H1 (cell line): ENCODE results near the gene MRAP2. TPM values are rescaled to one million over a fixed set of nuclear protein-coding genes. Genes with fewer than 3 reads are reported as not detected.

Source experiments
- CTCF ChIA-PET: fragments of 300-600 bp; sonication (Branson Sonifier 250); formaldehyde crosslinking; loops from one replicate; lab custom pipeline; 2021; ENCODE audit not compliant: partially characterized antibody; lab: Charles Lee
- POLR2A ChIA-PET: fragments of 300-600 bp; sonication (Branson Sonifier 250); formaldehyde crosslinking; loops from one replicate; lab custom pipeline; 2021; ENCODE audit warnings: inconsistent platforms; ENCODE audit not compliant: partially characterized antibody; lab: Charles Lee
- DNase-seq, 2 experiments: peaks; one replicate each; pipeline versions ENCODE4 v3.0.0 to v3.0.0-alpha.2; 2010 to 2022; ENCODE audit warnings: low spot score in 2 of 2, low read depth in 1 of 2, mixed read lengths in 1 of 2
- FAIRE-seq: peaks from 2 replicates; lab custom pipeline; 2011; peaks lifted over from hg19 to GRCh38; lab: Jason Lieb, UNC
- H2AFZ ChIP-seq: 2 replicates; pipeline ENCODE4 v1.8.1; 2012; ENCODE audit warnings: low read length, inconsistent platforms
- H2AK5ac ChIP-seq: 2 replicates; pipeline ENCODE4 v1.6.1; 2013; ENCODE audit warnings: low read depth, low read length
- H2BK120ac ChIP-seq: replicated peaks from 2 replicates; pipeline ENCODE3; 2013; ENCODE audit warnings: low read depth, low read length, inconsistent platforms
- H2BK12ac ChIP-seq: 2 replicates; pipeline ENCODE4 v1.6.1; 2013; ENCODE audit warnings: low read depth, low read length
- H2BK15ac ChIP-seq: 2 replicates; pipeline ENCODE4 v1.6.1; 2013; ENCODE audit warnings: low read length
- H2BK20ac ChIP-seq: 2 replicates; pipeline ENCODE4 v1.6.1; 2013; ENCODE audit warnings: low read length
- H2BK5ac ChIP-seq: 2 replicates; pipeline ENCODE4 v1.6.1; 2013; ENCODE audit warnings: low read depth, low read length
- H3K14ac ChIP-seq: 2 replicates; pipeline ENCODE4 v1.6.1; 2013; ENCODE audit warnings: inconsistent platforms; ENCODE audit not compliant: insufficient read length
- H3K18ac ChIP-seq: 2 replicates; pipeline ENCODE4 v1.6.1; 2013; ENCODE audit warnings: low read length; ENCODE audit errors: extremely low read depth
- H3K23ac ChIP-seq: 2 replicates; pipeline ENCODE4 v1.6.1; 2013; ENCODE audit warnings: inconsistent platforms; ENCODE audit not compliant: insufficient read length
- H3K23me2 ChIP-seq: 2 replicates; pipeline ENCODE4 v1.6.1; 2013; ENCODE audit warnings: low read depth, low read length
- H3K27ac ChIP-seq: 2 replicates; pipeline ENCODE4 v1.6.1; 2011; ENCODE audit warnings: low read depth, low read length, inconsistent platforms
- H3K27me3 ChIP-seq, 4 experiments: replicated peaks in 1 of 4; 1 replicate in 1 of 4; 2 replicates in 3 of 4; pipeline versions ENCODE4 v1.6.1 to v1.8.1; 2011 to 2013; ENCODE audit warnings: low read length in 3 of 4, mild to moderate bottlenecking in 3 of 4, inconsistent platforms in 2 of 4, mixed read lengths in 2 of 4, moderate library complexity in 1 of 4; ENCODE audit not compliant: control insufficient read depth in 3 of 4, insufficient read depth in 3 of 4; ENCODE audit errors: extremely low read depth in 1 of 4
- H3K36me3 ChIP-seq, 4 experiments: 2 replicates each; pipeline versions ENCODE4 v1.6.1 to v1.8.1; 2011 to 2013; ENCODE audit warnings: mild to moderate bottlenecking in 4 of 4, low read length in 3 of 4, moderate library complexity in 2 of 4, control low read depth in 1 of 4, inconsistent platforms in 1 of 4; ENCODE audit not compliant: insufficient read depth in 4 of 4, control insufficient read depth in 2 of 4
- H3K4ac ChIP-seq: replicated peaks from 2 replicates; pipeline ENCODE3; 2013; ENCODE audit warnings: low read length, low read depth, mixed read lengths, inconsistent platforms; ENCODE audit not compliant: insufficient read length
- H3K4me1 ChIP-seq, 4 experiments: replicated peaks in 1 of 4; 1 replicate in 1 of 4; 2 replicates in 3 of 4; pipeline versions ENCODE4 v1.6.1 to v1.8.1; 2011 to 2013; ENCODE audit warnings: low read length in 3 of 4, inconsistent platforms in 2 of 4, mixed read lengths in 1 of 4; ENCODE audit not compliant: insufficient read depth in 4 of 4, control insufficient read depth in 3 of 4
- H3K4me2 ChIP-seq, 2 experiments: 2 replicates each; pipeline versions ENCODE4 v1.6.1 to v1.8.1; 2011 to 2013; ENCODE audit warnings: low read depth in 2 of 2, low read length in 2 of 2, control low read depth in 1 of 2, inconsistent platforms in 1 of 2, mild to moderate bottlenecking in 1 of 2; ENCODE audit not compliant: insufficient read depth in 1 of 2
- H3K4me3 ChIP-seq, 4 experiments: fragments of 200-600, 300-600 bp in 1 of 4; sonication (generic), shearing (Covaris generic), sonication (Bioruptor Twin) in 1 of 4; 2 replicates each; pipeline versions ENCODE4 v1.5.1 to v1.8.1; 2011 to 2016; ENCODE audit warnings: low read length in 4 of 4, low read depth in 3 of 4, control low read depth in 2 of 4, inconsistent platforms in 2 of 4, mild to moderate bottlenecking in 2 of 4, mixed read lengths in 1 of 4, moderate library complexity in 1 of 4; ENCODE audit not compliant: insufficient read depth in 2 of 4; ENCODE audit errors: extremely low read depth in 1 of 4
- H3K56ac ChIP-seq: replicated peaks from 2 replicates; pipeline ENCODE3; 2013; ENCODE audit warnings: low read depth, mild to moderate bottlenecking, mixed read lengths, low read length, inconsistent platforms; ENCODE audit not compliant: insufficient read length
- H3K79me1 ChIP-seq: 2 replicates; pipeline ENCODE4 v1.6.1; 2013; ENCODE audit warnings: low read depth, low read length, control low read depth
- H3K79me2 ChIP-seq, 2 experiments: 2 replicates each; pipeline versions ENCODE4 v1.6.1 to v1.8.1; 2012 to 2013; ENCODE audit warnings: low read length in 2 of 2, mild to moderate bottlenecking in 2 of 2, inconsistent platforms in 1 of 2; ENCODE audit not compliant: insufficient read depth in 2 of 2, control insufficient read depth in 1 of 2
- H3K9ac ChIP-seq, 4 experiments: replicated peaks in 1 of 4; 1 replicate in 1 of 4; 2 replicates in 3 of 4; pipeline versions ENCODE4 v1.6.1 to v1.8.1; 2011 to 2013; ENCODE audit warnings: low read depth in 3 of 4, low read length in 3 of 4, control low read depth in 2 of 4, mild to moderate bottlenecking in 2 of 4, moderate library complexity in 2 of 4, inconsistent platforms in 1 of 4; ENCODE audit errors: extremely low read depth in 1 of 4
- H3K9me3 ChIP-seq, 2 experiments: 2 replicates each; pipeline versions ENCODE4 v1.6.1 to v1.8.1; 2012 to 2013; ENCODE audit warnings: mild to moderate bottlenecking in 2 of 2, moderate library complexity in 2 of 2, control low read depth in 1 of 2, inconsistent platforms in 1 of 2, low read depth in 1 of 2, low read length in 1 of 2, mixed read lengths in 1 of 2; ENCODE audit not compliant: insufficient read depth in 2 of 2
- H4K20me1 ChIP-seq, 2 experiments: replicated peaks in 1 of 2; 2 replicates each; pipeline versions ENCODE3 to v1.8.1; 2011 to 2013; ENCODE audit warnings: inconsistent platforms in 2 of 2, low read length in 2 of 2, mild to moderate bottlenecking in 1 of 2; ENCODE audit not compliant: insufficient read depth in 2 of 2, control insufficient read depth in 1 of 2
- H4K5ac ChIP-seq: 2 replicates; pipeline ENCODE4 v1.6.1; 2013; ENCODE audit warnings: low read length, low read depth, mixed read lengths, inconsistent platforms; ENCODE audit not compliant: insufficient read length
- H4K8ac ChIP-seq: 2 replicates; pipeline ENCODE4 v1.8.0; 2013; ENCODE audit warnings: mild to moderate bottlenecking, moderate library complexity, low read length, inconsistent platforms; ENCODE audit not compliant: insufficient read depth; ENCODE audit errors: extremely low read depth
- H4K91ac ChIP-seq: replicated peaks from 2 replicates; pipeline ENCODE3; 2013; ENCODE audit warnings: low read length, mixed read lengths, inconsistent platforms; ENCODE audit not compliant: insufficient read length
- BACH1 ChIP-seq: IDR thresholded peaks from 2 replicates; pipeline ENCODE4 v1.6.1; 2012; ENCODE audit warnings: low read length, improper control_type of control experiment
- CTCF ChIP-seq, 3 experiments: IDR thresholded peaks; 1 replicate in 2 of 3; 2 replicates in 1 of 3; pipeline versions ENCODE4 v1.5.1 to v1.6.1; 2011; ENCODE audit warnings: low read length in 3 of 3, mild to moderate bottlenecking in 3 of 3, inconsistent platforms in 2 of 3, low read depth in 1 of 3, moderate library complexity in 1 of 3; ENCODE audit not compliant: insufficient read depth in 1 of 3; ENCODE audit errors: control extremely low read depth in 1 of 3
- EZH2 ChIP-seq: fragments of 200-600 bp; sonication (generic); IDR thresholded peaks from 2 replicates; pipeline ENCODE4 v1.7.1; 2012; ENCODE audit warnings: low read depth, mild to moderate bottlenecking, moderate library complexity, low read length, inconsistent platforms; ENCODE audit not compliant: severe bottlenecking
- MAFK ChIP-seq: IDR thresholded peaks from 2 replicates; pipeline ENCODE4 v1.6.1; 2012; ENCODE audit warnings: low read depth, mild to moderate bottlenecking, improper control_type of control experiment, low read length
- NANOG ChIP-seq: IDR thresholded peaks from 2 replicates; pipeline ENCODE4 v1.6.1; 2011; ENCODE audit warnings: low read length, low read depth, mild to moderate bottlenecking, inconsistent platforms; ENCODE audit not compliant: insufficient read depth, poor library complexity, severe bottlenecking
- PHF8 ChIP-seq: fragments of 200-600 bp; sonication (generic); conservative IDR thresholded peaks from 2 replicates; pipeline ENCODE4 v1.7.1; 2012; ENCODE audit warnings: low read depth, mild to moderate bottlenecking, inconsistent platforms, low read length, moderate library complexity
- RNF2 ChIP-seq: fragments of 200-900, 300-1000 bp; sonication (generic); IDR thresholded peaks from 2 replicates; pipeline ENCODE4 v1.7.1; 2016; ENCODE audit warnings: borderline replicate concordance, low read depth, mild to moderate bottlenecking, antibody characterized with exemption, low read length; ENCODE audit not compliant: poor library complexity, severe bottlenecking; ENCODE audit errors: missing control alignments
- SIX5 ChIP-seq: IDR thresholded peaks from 2 replicates; pipeline ENCODE4 v1.6.1; 2011; ENCODE audit warnings: mild to moderate bottlenecking, low read depth, low read length
- SP4 ChIP-seq: IDR thresholded peaks from 2 replicates; pipeline ENCODE4 v1.6.1; 2012; ENCODE audit warnings: low read length, inconsistent platforms
- SRF ChIP-seq: IDR thresholded peaks from 2 replicates; pipeline ENCODE4 v1.6.1; 2011; ENCODE audit warnings: mild to moderate bottlenecking, low read depth, low read length, moderate library complexity
- TEAD4 ChIP-seq: IDR thresholded peaks from 2 replicates; pipeline ENCODE4 v1.6.1; 2012; ENCODE audit warnings: low read depth, low read length, inconsistent platforms, mixed read lengths
- WGBS, 2 experiments: shearing (Covaris generic) in 1 of 2; methylation state at CpG; one replicate each; pipeline versions ENCODE4 v1.1.6 to v1.1.7; 2013 to 2015; ENCODE audit warnings: low lambda C conversion rate in 2 of 2, mixed read lengths in 2 of 2, inconsistent platforms in 1 of 2, low coverage in 1 of 2, missing lambda C conversion rate in 1 of 2; ENCODE audit not compliant: insufficient replicate concordance in 2 of 2, insufficient coverage in 1 of 2, insufficient read length in 1 of 2; ENCODE audit errors: extremely low coverage in 1 of 2, missing lambda C conversion rate in 1 of 2; 5-methylcytosine and 5-hydroxymethylcytosine counted together
- polyA plus RNA-seq, 7 experiments: library from polyadenylated mRNA; depleted of rRNA in 3 of 7; stranded (reverse) in 5 of 7; unstranded in 2 of 7; fragments of >200 nt in 5 of 7; fragments of 200-250 nt in 2 of 7; gene quantifications; 1 replicate in 5 of 7; 2 replicates in 1 of 7; 4 replicates in 1 of 7; pipeline versions ENCODE4 v1.2.1 to v1.2.3, GENCODE V29; 2011 to 2013; ENCODE audit warnings: missing spikeins in 2 of 7, mixed read lengths in 2 of 7
- total RNA-seq: library from RNA; stranded (reverse); fragmentation: NEBNext Ultra II Directional; extraction: Animal tissue kit (Norgen Biotek cat#: 25700); gene quantifications from 2 replicates; pipeline ENCODE4 v1.2.1, GENCODE V29; 2021

The MRAP2 gene
- total and polyA plus RNA-seq, 2 of the 8 experiments (the other 6 are each of a cell fraction or from before 2014, with no cell fraction given): 5.0 to 11.0 TPM

- WGBS, 2 experiments: 96% methylated on average over 1 of the region's 1 CpG; no CpG with 5 or more reads in 1 of the 2 experiments
- CTCF ChIA-PET: no interaction called here
- DNase-seq: no peak
- TF ChIP-seq SP4 (no peak), SRF (no peak), TEAD4 (no peak), SIX5 (no peak), MAFK (no peak), BACH1 (no peak), RNF2 (no peak), CTCF (IDR thresholded peaks at IDR 0.05; ENCODE audit: control extremely low read depth in 1 of 3, insufficient read depth in 1 of 3, low read depth in 1 of 3, low read length in 3 of 3) (no peak), EZH2 (no peak), PHF8 (no peak), NANOG (no peak)
Measured at GRCh38 chr6:84043555-84043954, 10.0 kb downstream of the MRAP2 start.

More at GRCh38 chr6:84043555-84043954, 10.0 kb downstream of the MRAP2 start:
- Histone ChIP-seq H3K23me2 (no peaks in the 10 kb centered on the region), H3K4me1 (no peaks in the 10 kb centered on the region; a peak in 2 of 7 replicates), H3K14ac (no peak overlapping the region), H4K5ac (no peak overlapping the region), H3K9me3 (peaks cover 7 to 10% of the 10 kb centered on the region in 2 experiments; a peak in 1 of 4 replicates), H3K79me1 (no peaks in the 10 kb centered on the region), H2AFZ (no peak overlapping the region), H2BK5ac (no peak overlapping the region), H4K91ac (no peak overlapping the region), H3K4me3 (no peak overlapping the region), H3K23ac (no peak overlapping the region), H3K18ac (no peak overlapping the region; the same call in 1 of the 2 replicates), H3K4me2 (no peak overlapping the region), H3K36me3 (0 out of 8 replicates have a peak, but pooled peaks cover 0 to under 1% (median 0%) of the 10 kb centered on the region in 4 experiments), H2BK15ac (no peak overlapping the region), H3K27ac (no peak overlapping the region), H4K8ac (no peak overlapping the region), H4K20me1 (no peaks in the 10 kb centered on the region), H3K79me2 (no peaks in the 10 kb centered on the region), H2BK20ac (no peak overlapping the region), H3K4ac (no peak overlapping the region), H3K56ac (no peak overlapping the region), H3K27me3 (no peaks in the 10 kb centered on the region), H2BK12ac (no peak overlapping the region), H2BK120ac (no peak overlapping the region), H3K9ac (no peak overlapping the region), H2AK5ac (no peak overlapping the region)
- POLR2A ChIA-PET: no interaction called here
- FAIRE-seq: no peak
